Activated naive CD8-positive, alpha-beta T cell treated with anti-CD3 and anti-CD28 coated beads for 36 hours (primary cell): ENCODE data around the gene ZFP64. TPM values are rescaled to one million over a fixed set of nuclear protein-coding genes. Genes with fewer than 3 reads are reported as not detected.
"Not testable (repeated sequence)": the region's sequence is repeated elsewhere in the genome, so short reads cannot be mapped to it uniquely, and the experiment has no call there.

Source experiments
- DNase-seq: peaks from one replicate; pipeline ENCODE4 v3.0.0; 2021
- H3K27ac Mint-ChIP-seq: one replicate; pipeline ENCODE4 v1.8.0; 2022; ENCODE audit warnings: mild to moderate bottlenecking, moderate library complexity, mixed read lengths
- H3K27me3 Mint-ChIP-seq: one replicate; pipeline ENCODE4 v1.8.0; 2022; ENCODE audit warnings: mild to moderate bottlenecking, mixed read lengths
- H3K36me3 Mint-ChIP-seq: one replicate; pipeline ENCODE4 v1.8.0; 2021; ENCODE audit warnings: mild to moderate bottlenecking, mixed read lengths
- H3K4me1 Mint-ChIP-seq: one replicate; pipeline ENCODE4 v1.8.0; 2021; ENCODE audit warnings: mixed read lengths
- H3K4me3 Mint-ChIP-seq: one replicate; pipeline ENCODE4 v1.8.0; 2022; ENCODE audit warnings: mild to moderate bottlenecking, moderate library complexity, mixed read lengths
- H3K9me3 Mint-ChIP-seq: one replicate; pipeline ENCODE4 v1.8.0; 2022; ENCODE audit warnings: mixed read lengths
- total RNA-seq, 2 experiments: library from RNA; stranded (reverse); gene quantifications; one replicate each; pipeline ENCODE4 v1.2.3, GENCODE V29; 2021

Gene ZFP64
- total RNA-seq, 2 experiments from 2014 or later, result 13.1 to 13.5 TPM

DNA sequence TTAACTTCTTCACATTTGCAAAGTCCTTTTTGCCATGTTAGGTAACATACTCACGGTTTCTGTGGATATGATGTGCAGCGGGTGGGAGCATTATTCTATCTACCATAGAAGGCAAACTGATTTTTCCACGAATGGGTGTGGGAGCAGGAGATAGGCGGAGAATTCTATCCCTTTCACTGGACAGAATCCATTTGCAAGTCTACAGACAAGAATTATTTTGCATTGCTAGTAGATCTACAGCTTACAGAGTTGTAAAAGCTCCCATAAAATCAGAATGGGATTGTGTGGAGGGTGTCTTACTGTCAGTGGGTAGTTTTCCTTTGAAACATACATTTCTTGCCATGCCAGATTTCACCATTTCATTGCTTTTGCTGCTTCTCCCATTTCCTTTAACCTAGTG, 22.4 kb upstream of the ZFP64 start:
- DNase-seq, result no peak
- H3K27me3 Mint-ChIP-seq, result peaks cover 24% of the 10 kb centered on the region
- H3K4me1 Mint-ChIP-seq, result no peaks in the 10 kb centered on the region
- H3K4me3 Mint-ChIP-seq, result no peak overlapping the region
- peaks cover 8% of the 10 kb centered on the region for H3K36me3 Mint-ChIP-seq
- H3K9me3 Mint-ChIP-seq, result peaks cover 19% of the 10 kb centered on the region
- H3K27ac Mint-ChIP-seq, result no peak overlapping the region

DNA sequence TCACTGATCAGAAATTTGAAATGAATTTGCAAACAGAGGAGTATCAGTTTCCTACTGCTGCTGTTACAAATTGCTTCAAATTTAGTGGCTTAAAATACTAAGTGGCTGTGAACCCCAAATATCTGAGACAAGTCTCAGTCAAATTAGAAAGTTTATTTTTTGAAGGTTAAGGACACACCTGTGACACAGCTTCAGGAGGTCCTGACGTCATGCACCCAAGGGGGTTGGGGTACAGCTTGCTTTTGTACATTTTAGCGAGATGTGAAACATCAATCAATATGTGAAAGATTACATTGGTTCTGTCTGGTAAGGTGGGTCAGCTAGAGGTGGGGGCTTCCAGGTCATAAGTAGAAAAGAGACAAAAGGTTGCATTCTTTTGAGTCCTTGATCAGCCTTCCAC, 21.4 kb upstream of the ZFP64 start:
- H3K4me3 Mint-ChIP-seq, result no peak overlapping the region
- H3K27ac Mint-ChIP-seq, result no peak overlapping the region
- no peak for DNase-seq
- H3K4me1 Mint-ChIP-seq, result no peaks in the 10 kb centered on the region
- H3K36me3 Mint-ChIP-seq, result peaks cover 8% of the 10 kb centered on the region
- H3K9me3 Mint-ChIP-seq, result peaks cover 19% of the 10 kb centered on the region
- peaks cover 34% of the 10 kb centered on the region for H3K27me3 Mint-ChIP-seq

DNA sequence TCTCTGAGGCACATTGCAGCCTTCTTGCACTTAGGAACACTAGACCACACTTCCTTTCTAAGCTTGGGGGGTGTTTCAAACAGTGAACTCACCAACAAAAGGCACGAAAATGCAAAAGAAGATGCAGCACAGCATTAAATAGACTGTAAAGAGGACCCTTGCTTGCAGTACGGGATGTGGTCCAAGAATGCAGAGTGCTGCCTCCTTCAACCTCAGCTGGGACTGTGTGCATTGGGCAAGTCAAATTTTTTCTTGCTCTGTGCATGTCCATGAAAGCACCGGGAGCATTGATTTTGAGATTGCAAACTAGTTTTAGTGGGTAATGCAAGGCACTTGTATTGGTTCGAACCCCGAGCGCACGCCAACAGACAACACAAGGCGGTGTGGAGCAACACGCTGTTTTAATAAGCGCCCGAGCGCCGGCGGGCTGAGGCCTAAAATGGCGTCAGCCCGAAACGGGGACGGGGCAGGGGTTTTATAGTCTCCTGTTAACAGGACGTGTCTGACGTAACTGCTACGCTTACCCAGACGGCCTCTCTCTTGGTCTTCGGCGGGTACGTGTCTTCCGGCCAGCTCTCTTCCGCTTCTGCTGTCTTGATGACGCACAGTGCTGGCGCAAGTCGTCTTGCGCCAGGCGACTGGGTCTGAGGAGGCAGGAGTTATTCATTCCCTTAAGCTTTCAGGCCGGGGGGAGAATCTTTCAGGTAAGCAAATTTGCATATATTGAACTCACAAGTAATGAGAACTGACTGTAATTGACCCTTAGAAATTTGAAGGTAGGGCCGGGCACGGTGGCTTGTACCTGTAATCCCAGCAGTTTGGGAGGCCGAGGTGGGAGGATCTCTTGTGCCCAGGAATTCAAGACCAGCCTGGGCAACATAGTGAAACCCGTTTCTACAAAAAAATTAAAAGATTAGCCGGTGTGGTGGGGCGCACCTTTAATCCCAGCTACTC, 18.7 kb upstream of the ZFP64 start:
- peaks cover 12% of the 10 kb centered on the region for H3K9me3 Mint-ChIP-seq
- H3K36me3 Mint-ChIP-seq, result peaks cover 3% of the 10 kb centered on the region
- H3K4me1 Mint-ChIP-seq, result no peaks in the 10 kb centered on the region
- no peak overlapping the region for H3K4me3 Mint-ChIP-seq
- no peak for DNase-seq
- no peak overlapping the region for H3K27ac Mint-ChIP-seq
- peaks cover 25% of the 10 kb centered on the region for H3K27me3 Mint-ChIP-seq

DNA sequence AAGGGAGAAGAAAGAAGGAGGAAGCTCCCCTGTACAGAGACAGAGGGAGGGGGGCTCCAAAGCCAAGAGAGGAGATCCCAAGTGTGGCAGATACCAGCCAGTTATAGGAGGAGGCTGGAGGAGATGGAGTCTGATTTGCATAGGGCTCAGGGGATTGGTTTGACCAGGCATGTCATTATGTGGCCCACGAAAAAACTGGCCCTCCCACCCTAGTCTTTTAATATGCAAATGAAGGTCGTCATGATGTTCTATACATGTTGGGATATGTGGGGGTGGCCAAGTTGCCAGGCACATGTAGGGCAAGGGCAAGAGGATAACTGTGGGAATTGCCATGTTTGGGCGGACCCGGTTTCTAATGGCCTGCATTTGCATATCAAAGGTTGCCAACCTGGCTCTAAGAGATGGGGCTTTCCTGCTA, 17.6 kb upstream of the ZFP64 start:
- Mint-ChIP-seq H3K36me3 (peaks cover 3% of the 10 kb centered on the region), H3K27me3 (peaks cover 25% of the 10 kb centered on the region), H3K27ac (no peak overlapping the region), H3K9me3 (peaks cover 12% of the 10 kb centered on the region), H3K4me3 (no peak overlapping the region), H3K4me1 (no peaks in the 10 kb centered on the region)
- no peak for DNase-seq

DNA sequence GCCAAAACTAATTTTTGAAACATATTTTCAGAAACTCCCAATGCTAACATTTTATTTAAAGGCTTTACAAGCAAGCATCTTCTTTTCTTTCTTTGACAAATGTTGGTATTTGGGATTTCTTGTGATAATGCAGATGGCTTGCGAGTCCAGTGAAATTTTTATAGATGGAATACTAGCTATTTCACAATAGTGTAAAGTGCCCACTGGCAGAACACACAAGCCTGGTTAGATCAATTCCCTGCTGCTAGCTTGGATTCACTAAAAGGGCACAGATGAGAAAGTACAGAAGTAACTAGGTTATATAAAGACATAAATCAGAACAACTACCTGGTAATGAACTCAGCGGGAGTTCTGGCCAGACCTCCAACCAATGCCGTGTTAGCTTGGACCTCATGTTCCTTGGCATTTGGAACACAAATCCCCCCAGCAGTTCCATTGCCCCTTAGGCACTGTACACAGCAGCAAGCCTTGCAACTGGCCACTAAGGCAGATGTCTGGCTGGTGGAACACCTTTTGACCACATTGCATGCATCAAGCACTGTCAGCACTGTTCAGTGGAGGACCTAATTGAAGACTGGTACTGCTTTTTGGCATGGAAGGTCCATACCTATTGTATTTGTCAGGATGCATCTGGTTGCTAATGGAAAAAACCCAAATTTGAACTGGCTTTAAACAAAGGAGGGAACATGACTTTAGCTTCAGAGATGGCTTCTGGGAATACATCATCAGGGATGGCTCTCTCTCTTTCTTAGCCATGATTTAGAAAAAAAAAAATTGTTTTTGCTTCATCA, 15.6 kb upstream of the ZFP64 start:
- H3K4me3 Mint-ChIP-seq, result no peak overlapping the region
- no peaks in the 10 kb centered on the region for H3K4me1 Mint-ChIP-seq
- H3K9me3 Mint-ChIP-seq, result peaks cover 11% of the 10 kb centered on the region
- H3K36me3 Mint-ChIP-seq, result peaks cover 3% of the 10 kb centered on the region
- DNase-seq, result no peak
- peaks cover 18% of the 10 kb centered on the region for H3K27me3 Mint-ChIP-seq
- no peak overlapping the region for H3K27ac Mint-ChIP-seq

DNA sequence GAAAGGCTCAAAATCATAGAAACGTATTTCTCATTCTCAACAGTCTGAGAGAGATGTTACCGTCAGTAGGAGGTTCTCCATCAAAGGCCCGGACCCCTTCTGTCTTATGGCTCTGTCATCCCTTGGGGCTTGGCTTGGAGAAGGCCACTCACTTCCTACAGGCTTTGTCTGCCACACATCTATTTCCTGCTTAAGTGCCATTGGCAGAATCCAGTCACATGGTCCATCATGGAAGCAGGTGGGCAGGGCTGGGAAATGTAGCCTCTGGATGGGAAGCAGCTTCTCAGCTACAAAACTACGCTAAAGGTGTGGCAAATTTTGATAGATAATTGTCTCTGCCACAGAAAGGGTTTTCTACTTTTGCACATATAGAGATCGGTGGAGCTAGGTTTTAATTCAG, 12.6 kb upstream of the ZFP64 start:
- H3K36me3 Mint-ChIP-seq, result no peaks in the 10 kb centered on the region
- H3K9me3 Mint-ChIP-seq, result no peaks in the 10 kb centered on the region
- no peak overlapping the region for H3K4me3 Mint-ChIP-seq

DNA sequence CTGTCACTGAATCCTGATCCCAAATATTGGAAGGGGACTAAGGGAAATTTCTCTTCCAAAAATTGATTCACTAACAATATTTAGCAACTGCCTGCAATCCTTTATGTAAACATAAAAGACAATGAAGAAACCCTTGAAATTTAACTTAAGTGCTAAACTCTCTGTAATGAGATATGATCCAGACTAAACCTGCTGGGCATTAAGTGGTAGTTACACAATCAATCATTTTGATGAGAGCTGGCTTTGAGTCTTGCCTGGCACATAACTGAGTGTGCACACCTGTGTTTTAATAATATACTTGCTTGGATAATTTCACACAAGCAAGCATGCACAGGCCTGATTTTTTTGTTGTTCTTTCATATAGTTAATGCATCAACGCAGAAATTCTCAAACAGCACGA, 9.8 kb upstream of the ZFP64 start:
- Mint-ChIP-seq H3K27me3 (no peaks in the 10 kb centered on the region), H3K36me3 (no peaks in the 10 kb centered on the region), H3K4me3 (no peak overlapping the region), H3K4me1 (peaks cover 2% of the 10 kb centered on the region), H3K27ac (no peak overlapping the region), H3K9me3 (no peaks in the 10 kb centered on the region)
- no peak for DNase-seq

More for the DNA sequence above, 12.6 kb upstream of the ZFP64 start:
- H3K4me1 Mint-ChIP-seq, result peaks cover 2% of the 10 kb centered on the region
- DNase-seq, result no peak
- no peak overlapping the region for H3K27ac Mint-ChIP-seq
- peaks cover 14% of the 10 kb centered on the region for H3K27me3 Mint-ChIP-seq

DNA sequence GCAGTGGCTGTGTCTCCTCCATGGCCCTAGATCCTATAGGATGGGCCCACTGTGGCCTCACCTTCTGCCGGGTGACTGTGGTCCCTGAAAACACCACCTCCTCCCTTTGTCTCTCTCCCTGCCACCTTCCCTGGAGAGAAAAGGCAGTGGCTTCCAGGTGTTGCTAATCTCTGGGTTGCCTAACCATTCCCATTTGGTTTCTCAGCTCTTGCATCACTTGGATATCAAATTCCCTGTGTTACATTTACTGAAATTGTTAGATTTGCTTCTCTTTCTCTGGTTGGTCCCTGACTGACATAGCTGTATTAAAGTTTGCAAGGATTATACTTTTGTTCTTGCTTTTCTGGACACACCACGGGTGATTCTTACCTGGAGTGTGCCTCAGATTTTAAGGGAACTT, 9.3 kb upstream of the ZFP64 start:
- Mint-ChIP-seq H3K36me3 (no peaks in the 10 kb centered on the region), H3K4me1 (peaks cover 2% of the 10 kb centered on the region), H3K27me3 (no peaks in the 10 kb centered on the region), H3K4me3 (no peak overlapping the region), H3K27ac (no peak overlapping the region), H3K9me3 (no peaks in the 10 kb centered on the region)
- DNase-seq, result no peak

DNA sequence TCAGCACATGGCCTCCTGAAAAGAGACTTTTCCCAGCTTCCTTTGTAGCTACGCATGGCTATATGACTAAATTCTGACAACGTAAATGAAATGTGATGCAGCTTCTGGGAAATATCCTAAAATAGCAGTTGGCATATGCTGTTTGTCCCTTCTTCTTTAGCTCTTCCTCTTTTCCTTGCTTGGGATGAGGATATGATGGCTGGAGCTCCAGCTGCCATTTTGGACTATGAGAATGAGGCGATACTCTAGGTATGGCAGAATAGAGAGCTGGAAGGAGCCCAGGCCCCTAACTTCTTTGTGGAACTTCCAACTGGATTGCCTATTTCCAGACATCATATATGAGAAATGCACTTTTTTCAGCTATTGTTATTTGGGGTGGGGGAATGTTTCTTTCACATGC, 5.3 kb upstream of the ZFP64 start:
- no peaks in the 10 kb centered on the region for H3K36me3 Mint-ChIP-seq
- no peak overlapping the region for H3K27ac Mint-ChIP-seq
- DNase-seq, result no peak
- no peaks in the 10 kb centered on the region for H3K9me3 Mint-ChIP-seq
- H3K4me1 Mint-ChIP-seq, result peaks cover 12% of the 10 kb centered on the region
- H3K27me3 Mint-ChIP-seq, result no peaks in the 10 kb centered on the region
- no peak overlapping the region for H3K4me3 Mint-ChIP-seq

DNA sequence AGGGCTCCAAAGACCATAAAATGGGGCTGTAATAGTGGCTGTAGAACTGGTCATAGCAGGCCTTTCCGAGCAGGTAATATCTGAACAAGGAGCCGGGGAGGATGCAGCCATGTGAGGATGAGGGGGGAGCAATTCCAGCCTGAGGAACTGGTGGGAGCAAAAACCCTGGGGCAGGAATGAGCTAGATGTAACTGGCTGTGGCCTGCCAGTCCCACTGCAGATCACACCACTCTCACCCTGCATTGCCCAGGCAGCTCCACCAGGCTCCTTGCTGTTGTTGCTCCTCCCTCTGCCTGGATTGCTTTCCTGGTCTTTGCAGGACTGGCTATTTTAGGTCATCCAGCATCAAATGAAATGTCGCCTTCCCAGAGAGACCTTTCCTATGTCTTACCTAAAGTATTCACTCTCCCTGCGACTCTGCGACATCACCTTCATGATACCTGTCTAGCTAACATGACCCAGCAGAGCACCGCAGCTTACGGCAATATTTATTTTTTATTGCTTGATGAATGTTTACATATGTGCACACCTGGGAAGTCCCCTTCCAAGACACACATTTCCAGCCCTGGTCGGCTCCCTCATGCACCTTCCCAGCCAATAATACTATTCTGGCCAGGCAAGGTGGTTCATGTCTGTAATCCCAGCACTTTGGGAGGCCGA, 2.4 kb upstream of the ZFP64 start:
- no peak for DNase-seq
- Mint-ChIP-seq H3K4me1 (peaks cover 17% of the 10 kb centered on the region), H3K36me3 (no peaks in the 10 kb centered on the region), H3K9me3 (no peaks in the 10 kb centered on the region), H3K27me3 (no peaks in the 10 kb centered on the region), H3K27ac (no peak overlapping the region), H3K4me3 (no peak overlapping the region)

DNA sequence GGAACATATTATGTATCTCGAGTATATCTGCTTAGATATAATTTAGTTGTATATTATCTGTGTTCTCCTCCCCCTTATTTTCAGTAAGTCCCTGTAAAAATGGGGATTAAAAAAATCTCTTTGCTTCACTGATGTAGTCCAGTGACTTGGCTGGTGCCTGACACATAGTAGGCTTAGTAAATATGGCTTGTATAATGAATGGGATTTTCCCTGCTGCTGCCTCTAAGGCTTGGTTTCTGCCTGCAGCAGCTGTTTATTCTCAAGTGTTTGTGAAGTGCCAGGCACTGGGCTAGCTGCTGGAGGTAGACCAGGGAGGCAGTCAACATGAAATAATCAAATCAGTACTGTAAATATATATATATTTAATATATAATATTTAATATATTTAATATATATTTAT, 1.6 kb upstream of the ZFP64 start:
- Mint-ChIP-seq H3K4me3 (peak overlapping the region; percentile 83), H3K27ac (peak overlapping the region; percentile 86), H3K9me3 (no peaks in the 10 kb centered on the region), H3K4me1 (peaks cover 17% of the 10 kb centered on the region), H3K27me3 (no peaks in the 10 kb centered on the region), H3K36me3 (no peaks in the 10 kb centered on the region)
- DNase-seq, result no peak

DNA sequence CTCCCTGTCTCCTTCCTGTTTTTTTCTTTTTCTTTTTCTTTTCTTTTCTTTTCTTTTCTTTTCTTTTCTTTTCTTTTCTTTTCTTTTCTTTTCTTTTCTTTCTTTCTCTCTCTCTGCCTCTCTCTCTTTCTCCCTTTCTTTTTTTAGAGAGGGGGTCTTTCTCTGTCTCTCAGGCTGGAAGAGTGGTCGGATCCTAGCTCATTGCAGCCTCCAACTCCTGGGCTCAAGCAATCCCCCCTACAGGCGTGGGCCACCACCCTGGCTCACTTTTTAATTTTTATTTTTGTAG, 1.1 kb upstream of the ZFP64 start:
- Mint-ChIP-seq H3K27ac (peak overlapping the region; percentile 86), H3K4me1 (peaks cover 17% of the 10 kb centered on the region), H3K4me3 (peak overlapping the region; percentile 83)

DNA sequence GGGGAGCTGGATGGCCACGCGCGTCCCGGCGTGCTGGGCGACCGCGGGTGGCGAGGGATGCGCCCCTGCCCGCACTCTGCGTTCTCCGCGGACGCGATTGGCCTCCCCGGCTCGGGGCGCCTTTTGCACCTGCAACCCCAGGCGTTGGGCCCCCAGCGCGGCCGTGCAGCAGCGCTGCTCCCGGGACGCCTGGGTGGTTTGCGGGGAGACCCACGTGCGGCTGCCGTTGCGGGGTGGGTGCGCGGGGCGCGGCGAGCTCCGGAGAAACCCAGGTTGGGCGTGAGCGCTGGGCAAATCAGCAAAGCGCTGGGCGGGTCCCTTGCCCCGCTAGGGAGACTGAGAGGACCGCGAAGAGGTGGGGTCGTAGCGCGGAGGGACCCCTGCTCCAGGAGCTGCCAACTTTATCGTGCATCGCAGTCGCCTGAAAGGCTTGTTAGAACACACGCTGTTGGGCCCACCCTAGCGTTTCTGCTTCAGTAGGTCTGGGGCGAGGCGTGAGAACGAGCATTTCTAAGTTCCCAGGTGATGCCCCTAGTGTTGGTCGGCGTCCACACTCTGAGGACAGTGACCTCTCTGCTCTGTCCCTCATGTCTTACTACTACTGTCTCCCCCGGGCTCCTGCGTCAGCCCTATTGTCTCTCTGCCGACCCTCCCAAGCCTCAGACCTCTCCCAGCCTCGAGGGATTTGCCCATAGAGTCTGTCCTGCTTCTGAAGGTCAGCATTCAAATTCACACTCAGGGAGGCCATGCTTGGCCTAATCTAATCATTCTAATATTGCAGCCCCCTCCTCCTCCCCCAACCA, 538 bp upstream of the ZFP64 start:
- peak; percentile 65 for DNase-seq
- Mint-ChIP-seq H3K27ac (peak overlapping the region; percentile 86), H3K9me3 (no peaks in the 10 kb centered on the region), H3K4me3 (peak overlapping the region; percentile 83), H3K27me3 (no peaks in the 10 kb centered on the region), H3K4me1 (peaks cover 17% of the 10 kb centered on the region), H3K36me3 (no peaks in the 10 kb centered on the region)

More for the DNA sequence above, 1.1 kb upstream of the ZFP64 start:
- not testable (repeated sequence) for H3K9me3 Mint-ChIP-seq, H3K36me3 Mint-ChIP-seq, H3K27me3 Mint-ChIP-seq, DNase-seq

DNA sequence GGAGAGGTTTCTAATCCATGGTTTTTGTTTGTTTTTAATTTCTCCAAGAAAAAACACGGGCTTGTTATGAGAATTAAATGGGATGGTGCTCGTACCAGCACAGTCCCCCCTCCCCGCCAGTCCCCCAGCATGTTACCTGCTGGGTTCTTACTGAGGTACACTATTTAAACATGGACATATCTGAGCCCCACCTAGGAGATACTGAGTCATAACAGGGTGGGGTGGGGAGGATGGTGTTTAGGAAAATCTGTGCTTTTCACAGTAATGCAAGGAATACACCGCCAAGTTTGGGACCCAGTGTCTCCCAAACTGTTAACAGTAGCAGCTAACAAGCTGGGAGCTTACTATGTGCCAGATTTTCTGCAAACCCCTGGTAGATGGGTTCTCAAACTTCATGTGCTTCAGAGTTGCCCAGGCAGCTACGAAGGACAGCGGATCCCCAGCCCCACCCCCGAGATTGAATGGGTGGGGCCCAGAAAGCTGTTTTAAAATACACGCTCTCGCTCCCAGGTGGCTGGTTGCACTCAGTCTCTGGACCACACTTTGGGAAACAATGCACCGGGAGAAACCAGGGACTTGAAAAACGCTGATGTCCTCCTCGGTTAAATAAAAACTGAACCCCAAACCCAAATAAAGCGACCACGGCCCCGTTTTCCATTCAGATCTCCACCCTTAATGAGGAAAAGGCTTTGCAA, 995 bp downstream of the ZFP64 start:
- peak; percentile 52 for DNase-seq

More for the DNA sequence above, 995 bp downstream of the ZFP64 start:
- Mint-ChIP-seq H3K27me3 (no peaks in the 10 kb centered on the region), H3K27ac (peak overlapping the region; percentile 91), H3K4me1 (peaks cover 17% of the 10 kb centered on the region), H3K9me3 (no peaks in the 10 kb centered on the region), H3K4me3 (peak overlapping the region; percentile 93), H3K36me3 (peaks cover 2% of the 10 kb centered on the region)
